SK-N-SH (cell line): ENCODE measurements around the gene ECM1.

Source experiments
- GABPA ChIP-seq: IDR thresholded peaks from 2 replicates; pipeline ENCODE4 v1.4.0; 2012; ENCODE audit warnings: low read depth, mild to moderate bottlenecking
- POLR2AphosphoS5 ChIP-seq: IDR thresholded peaks from 2 replicates; pipeline ENCODE4 v1.6.1; 2012; ENCODE audit warnings: low read depth, low read length
- REST ChIP-seq: IDR thresholded peaks from 2 replicates; pipeline ENCODE4 v1.6.1; 2012; ENCODE audit warnings: mild to moderate bottlenecking, low read depth, low read length, moderate library complexity
- TF ChIP-seq, protein P1 (sequence below): fragments of 200-600 bp; sonication (generic); IDR thresholded peaks from 2 replicates; pipeline ENCODE4 v1.6.1; 2017; ENCODE audit warnings: antibody characterized with exemption, mild to moderate bottlenecking, moderate library complexity

DNA sequence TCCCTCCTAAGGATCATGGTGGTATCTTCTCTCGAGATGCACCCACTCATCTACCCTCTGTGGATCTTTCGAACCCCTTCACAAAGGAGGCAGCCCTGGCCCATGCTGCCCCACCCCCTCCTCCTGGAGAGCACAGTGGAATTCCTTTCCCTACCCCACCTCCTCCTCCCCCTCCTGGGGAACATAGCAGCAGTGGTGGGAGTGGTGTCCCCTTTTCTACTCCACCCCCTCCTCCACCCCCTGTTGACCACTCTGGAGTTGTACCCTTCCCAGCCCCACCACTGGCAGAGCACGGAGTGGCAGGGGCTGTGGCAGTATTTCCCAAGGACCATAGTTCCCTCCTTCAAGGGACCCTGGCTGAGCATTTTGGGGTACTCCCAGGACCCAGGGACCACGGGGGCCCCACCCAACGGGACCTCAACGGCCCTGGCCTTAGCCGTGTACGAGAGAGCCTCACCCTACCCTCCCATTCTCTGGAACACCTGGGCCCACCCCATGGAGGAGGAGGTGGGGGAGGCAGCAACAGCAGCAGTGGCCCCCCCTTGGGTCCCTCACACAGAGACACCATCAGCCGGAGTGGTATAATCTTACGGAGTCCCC lies 35.2 kb upstream of the ECM1 start:
- TF ChIP-seq REST = no peak
- no peak for TF ChIP-seq GABPA
- TF ChIP-seq, protein P1, sequence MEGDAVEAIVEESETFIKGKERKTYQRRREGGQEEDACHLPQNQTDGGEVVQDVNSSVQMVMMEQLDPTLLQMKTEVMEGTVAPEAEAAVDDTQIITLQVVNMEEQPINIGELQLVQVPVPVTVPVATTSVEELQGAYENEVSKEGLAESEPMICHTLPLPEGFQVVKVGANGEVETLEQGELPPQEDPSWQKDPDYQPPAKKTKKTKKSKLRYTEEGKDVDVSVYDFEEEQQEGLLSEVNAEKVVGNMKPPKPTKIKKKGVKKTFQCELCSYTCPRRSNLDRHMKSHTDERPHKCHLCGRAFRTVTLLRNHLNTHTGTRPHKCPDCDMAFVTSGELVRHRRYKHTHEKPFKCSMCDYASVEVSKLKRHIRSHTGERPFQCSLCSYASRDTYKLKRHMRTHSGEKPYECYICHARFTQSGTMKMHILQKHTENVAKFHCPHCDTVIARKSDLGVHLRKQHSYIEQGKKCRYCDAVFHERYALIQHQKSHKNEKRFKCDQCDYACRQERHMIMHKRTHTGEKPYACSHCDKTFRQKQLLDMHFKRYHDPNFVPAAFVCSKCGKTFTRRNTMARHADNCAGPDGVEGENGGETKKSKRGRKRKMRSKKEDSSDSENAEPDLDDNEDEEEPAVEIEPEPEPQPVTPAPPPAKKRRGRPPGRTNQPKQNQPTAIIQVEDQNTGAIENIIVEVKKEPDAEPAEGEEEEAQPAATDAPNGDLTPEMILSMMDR = no peak
- TF ChIP-seq POLR2AphosphoS5 = no peak
